ENCODE data around the gene LDHD. TPM values are rescaled to one million over a fixed set of nuclear protein-coding genes. Genes with fewer than 3 reads are reported as not detected.
"Not testable (repeated sequence)": the region's sequence is repeated elsewhere in the genome, so short reads cannot be mapped to it uniquely, and the experiment has no call there.

The LDHD gene
- total and polyA plus RNA-seq, 3 experiments from 2014 or later = 0.10 TPM; not detected in 2

DNA sequence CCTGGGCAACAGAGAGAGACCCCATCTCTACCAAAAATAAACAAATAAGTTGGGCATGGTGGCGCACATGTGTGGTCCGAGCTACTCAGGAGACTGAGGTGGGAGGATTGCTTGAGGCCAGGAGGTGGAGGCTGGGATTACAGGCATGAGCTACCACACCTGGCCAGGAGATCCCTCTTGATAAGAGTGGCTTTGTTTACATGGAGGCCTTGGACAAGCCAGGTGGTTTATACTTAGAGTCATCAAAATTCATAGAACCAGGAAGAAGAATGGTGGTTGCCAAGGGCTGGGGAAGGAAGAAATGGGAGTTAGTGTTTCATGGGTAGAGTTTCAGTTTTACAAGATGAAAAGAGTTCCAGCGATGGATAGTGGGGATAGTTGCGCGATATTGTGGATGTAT is 22.9 kb upstream of the LDHD start:
- Histone ChIP-seq H3K36me3 (ENCODE audit: insufficient read depth, low read length) (no peaks in the 10 kb centered on the region), H3K9me3 (ENCODE audit: low read length) (no peaks in the 10 kb centered on the region), H3K4me1 (ENCODE audit: insufficient read depth, low read length) (no peaks in the 10 kb centered on the region), H3K4me3 (ENCODE audit: low read length) (no peak overlapping the region), H3K27ac (ENCODE audit: low read depth, low read length) (no peak overlapping the region), H3K27me3 (ENCODE audit: insufficient read depth, low read length, poor library complexity, severe bottlenecking) (no peaks in the 10 kb centered on the region)
- ChIA-PET CTCF (interaction anchor here (1.3 kb wide), 1 partner anchor 28 kb away, joined by 4 read pairs; no protein-coding TSS in a partner anchor), POLR2A (no interaction called here)
- Mint-ChIP-seq H3K27me3 (peaks cover 10 to 15% of the 10 kb centered on the region in 2 donors), H3K4me3 (no peak overlapping the region), H3K27ac (no peak overlapping the region), H3K4me1 (peaks cover 4 to 7% (median 6%) of the 10 kb centered on the region in 3 donors), H3K36me3 (no peaks in the 10 kb centered on the region), H3K9me3 (no peaks in the 10 kb centered on the region)
- no peak for DNase-seq

DNA sequence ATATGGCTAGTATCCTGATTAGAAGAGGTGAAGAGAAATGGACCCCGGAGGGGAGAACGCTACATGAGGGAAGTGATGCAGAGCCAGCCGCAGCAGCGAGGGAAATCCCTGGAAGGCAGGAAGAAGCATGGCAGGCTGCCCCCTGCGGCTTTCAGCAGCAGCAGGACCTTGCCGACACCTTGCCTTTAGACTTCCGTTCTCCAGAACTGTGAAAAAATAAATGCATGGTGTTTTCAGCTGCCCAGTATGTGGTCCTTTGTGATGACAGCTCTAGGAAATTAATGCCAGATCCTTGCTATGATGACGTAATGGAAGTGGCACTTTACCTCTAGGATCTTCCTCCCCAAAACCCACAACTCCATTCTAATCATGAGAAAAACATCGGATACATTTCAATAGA is 22.1 kb upstream of the LDHD start:
- H3K9me3 Mint-ChIP-seq = no peaks in the 10 kb centered on the region
- H3K27me3 Mint-ChIP-seq = peaks cover 10 to 15% of the 10 kb centered on the region in 2 donors
- no peaks in the 10 kb centered on the region for H3K27me3 ChIP-seq (ENCODE audit: insufficient read depth, low read length, poor library complexity, severe bottlenecking)
- no peak overlapping the region for H3K4me3 ChIP-seq (ENCODE audit: low read length)
- no peaks in the 10 kb centered on the region for H3K9me3 ChIP-seq (ENCODE audit: low read length)
- ChIA-PET CTCF (interaction anchor here (1.3 kb wide), 1 partner anchor 27 kb away, joined by 4 read pairs; no protein-coding TSS in a partner anchor), POLR2A (no interaction called here)
- H3K4me1 Mint-ChIP-seq = peaks cover 4 to 7% (median 6%) of the 10 kb centered on the region in 3 donors
- DNase-seq = no peak
- H3K4me1 ChIP-seq (ENCODE audit: insufficient read depth, low read length) = no peaks in the 10 kb centered on the region
- H3K27ac ChIP-seq (ENCODE audit: low read depth, low read length) = no peak overlapping the region
- peak overlapping the region in 1 of 7 donors; percentile 59 for H3K4me3 Mint-ChIP-seq
- peak overlapping the region in 1 of 8 donors; percentile 30 for H3K27ac Mint-ChIP-seq
- H3K36me3 ChIP-seq (ENCODE audit: insufficient read depth, low read length) = no peaks in the 10 kb centered on the region
- no peaks in the 10 kb centered on the region for H3K36me3 Mint-ChIP-seq

DNA sequence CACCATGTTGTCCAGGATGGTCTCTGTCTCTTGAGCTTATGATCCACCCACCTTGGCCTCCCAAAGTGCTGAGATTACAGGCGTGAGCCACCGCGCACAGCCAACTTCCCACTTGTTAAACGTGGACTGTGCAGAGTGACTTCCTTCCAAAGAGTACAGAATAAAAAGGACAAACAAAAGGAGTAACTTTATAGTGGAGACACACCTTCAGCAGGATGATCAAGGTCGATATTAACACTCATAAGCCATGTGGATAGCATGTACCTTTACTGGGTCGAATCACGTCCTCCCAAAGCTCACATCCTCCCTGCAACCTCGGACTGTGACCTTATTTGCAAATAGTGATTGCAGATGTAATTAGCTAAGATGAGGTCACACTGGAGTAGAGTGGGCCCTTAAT is 21.7 kb upstream of the LDHD start:
- H3K36me3 Mint-ChIP-seq = no peaks in the 10 kb centered on the region
- CTCF ChIA-PET = interaction anchor here (1.3 kb wide), 1 partner anchor 27 kb away, joined by 4 read pairs; no protein-coding TSS in a partner anchor
- H3K27ac Mint-ChIP-seq = no peak overlapping the region
- no peak overlapping the region for H3K4me3 ChIP-seq (ENCODE audit: low read length)
- H3K9me3 ChIP-seq (ENCODE audit: low read length) = no peaks in the 10 kb centered on the region
- POLR2A ChIA-PET = no interaction called here
- H3K4me3 Mint-ChIP-seq = peak overlapping the region in 1 of 7 donors; percentile 59
- H3K4me1 Mint-ChIP-seq = peaks cover 4 to 7% (median 6%) of the 10 kb centered on the region in 3 donors
- DNase-seq = no peak
- peaks cover 11 to 17% of the 10 kb centered on the region in 2 donors for H3K27me3 Mint-ChIP-seq
- H3K9me3 Mint-ChIP-seq = no peaks in the 10 kb centered on the region
- no peak overlapping the region for H3K27ac ChIP-seq (ENCODE audit: low read depth, low read length)
- H3K4me1 ChIP-seq (ENCODE audit: insufficient read depth, low read length) = no peaks in the 10 kb centered on the region
- no peaks in the 10 kb centered on the region for H3K27me3 ChIP-seq (ENCODE audit: insufficient read depth, low read length, poor library complexity, severe bottlenecking)
- H3K36me3 ChIP-seq (ENCODE audit: insufficient read depth, low read length) = no peaks in the 10 kb centered on the region

DNA sequence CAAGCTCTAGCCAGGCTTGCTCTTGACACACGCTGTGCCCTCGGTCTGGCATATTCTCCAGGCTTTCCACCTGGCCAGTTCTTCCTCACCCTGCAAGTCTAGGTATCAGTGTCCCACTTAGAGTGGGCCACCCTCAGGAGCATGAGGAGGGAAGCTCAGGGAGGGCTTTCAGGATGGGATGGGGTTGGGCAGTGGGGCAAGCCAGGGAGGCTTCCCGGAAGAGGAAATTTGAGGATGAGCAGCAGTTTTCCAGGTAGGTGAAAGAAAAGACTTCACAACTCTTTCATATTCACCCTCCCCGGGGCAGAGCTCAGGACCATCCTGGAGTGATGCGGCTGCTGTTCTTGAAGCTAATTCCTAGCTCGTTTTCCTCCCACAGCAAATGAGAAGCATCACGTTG is 14.5 kb upstream of the LDHD start:
- H3K27me3 Mint-ChIP-seq = peaks cover 5 to 21% of the 10 kb centered on the region in 2 donors
- no peak overlapping the region for H3K27ac ChIP-seq (ENCODE audit: low read depth, low read length)
- H3K27me3 ChIP-seq (ENCODE audit: insufficient read depth, low read length, poor library complexity, severe bottlenecking) = no peaks in the 10 kb centered on the region
- H3K36me3 ChIP-seq (ENCODE audit: insufficient read depth, low read length) = no peaks in the 10 kb centered on the region
- H3K27ac Mint-ChIP-seq = peak overlapping the region in 1 of 8 donors; percentile 70
- H3K9me3 Mint-ChIP-seq = peaks cover 0 to 10% (median 7%) of the 10 kb centered on the region in 5 donors
- no peaks in the 10 kb centered on the region for H3K4me1 ChIP-seq (ENCODE audit: insufficient read depth, low read length)
- no peak overlapping the region for H3K4me3 Mint-ChIP-seq
- H3K9me3 ChIP-seq (ENCODE audit: low read length) = no peaks in the 10 kb centered on the region
- peaks cover 6 to 13% (median 8%) of the 10 kb centered on the region in 3 donors for H3K4me1 Mint-ChIP-seq
- no peak for DNase-seq
- POLR2A ChIA-PET = no interaction called here
- H3K4me3 ChIP-seq (ENCODE audit: low read length) = no peak overlapping the region
- H3K36me3 Mint-ChIP-seq = no peaks in the 10 kb centered on the region
- CTCF ChIA-PET = interaction anchor here (2.3 kb wide), 1 partner anchor 20 kb away, joined by 7 read pairs; no protein-coding TSS in a partner anchor

DNA sequence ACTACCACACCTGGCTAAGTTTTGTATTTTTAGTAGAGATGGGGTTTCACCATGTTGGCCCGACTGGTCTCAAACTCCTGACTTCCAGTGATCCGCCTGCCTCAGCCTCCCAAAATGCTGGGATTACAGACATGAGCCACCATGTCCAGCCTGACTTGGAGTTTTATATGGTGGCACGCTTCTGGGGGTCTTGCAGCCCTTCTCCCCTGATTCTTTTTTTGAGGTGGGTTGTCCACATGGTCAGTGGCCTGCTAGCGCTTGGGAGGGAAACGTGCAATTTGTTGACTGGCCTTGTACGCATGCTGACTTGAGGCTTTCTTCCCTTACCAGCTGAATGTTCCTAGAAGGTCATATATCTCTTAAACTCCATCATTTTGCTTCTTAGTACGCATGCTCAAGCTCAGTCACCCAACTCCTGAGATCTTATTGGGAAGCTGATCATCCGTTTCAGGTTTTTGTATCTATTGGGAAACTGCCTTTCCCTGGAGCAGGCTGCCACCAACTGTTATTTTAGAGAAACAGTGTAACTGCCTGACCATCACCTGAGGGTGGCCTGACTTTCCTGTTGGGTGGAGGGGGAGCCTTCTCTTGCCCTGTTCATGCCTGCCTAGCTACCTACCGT is 13.7 kb upstream of the LDHD start:
- Mint-ChIP-seq H3K4me1 (peaks cover 6 to 13% (median 8%) of the 10 kb centered on the region in 3 donors), H3K9me3 (peaks cover 0 to 10% (median 7%) of the 10 kb centered on the region in 5 donors), H3K4me3 (peak overlapping the region in 1 of 7 donors; percentile 40), H3K27me3 (peaks cover 5 to 17% of the 10 kb centered on the region in 2 donors), H3K27ac (peak overlapping the region in 3 of 8 donors; percentile 40 to 44 (median 42)), H3K36me3 (no peaks in the 10 kb centered on the region)
- H3K27ac ChIP-seq (ENCODE audit: low read depth, low read length) = no peak overlapping the region
- POLR2A ChIA-PET = no interaction called here
- no peaks in the 10 kb centered on the region for H3K9me3 ChIP-seq (ENCODE audit: low read length)
- no peak for DNase-seq
- H3K4me1 ChIP-seq (ENCODE audit: insufficient read depth, low read length) = no peaks in the 10 kb centered on the region
- CTCF ChIA-PET = interaction anchor here (2.3 kb wide), 1 partner anchor 19 kb away, joined by 7 read pairs; no protein-coding TSS in a partner anchor
- H3K4me3 ChIP-seq (ENCODE audit: low read length) = no peak overlapping the region
- H3K36me3 ChIP-seq (ENCODE audit: insufficient read depth, low read length) = no peaks in the 10 kb centered on the region
- no peaks in the 10 kb centered on the region for H3K27me3 ChIP-seq (ENCODE audit: insufficient read depth, low read length, poor library complexity, severe bottlenecking)

DNA sequence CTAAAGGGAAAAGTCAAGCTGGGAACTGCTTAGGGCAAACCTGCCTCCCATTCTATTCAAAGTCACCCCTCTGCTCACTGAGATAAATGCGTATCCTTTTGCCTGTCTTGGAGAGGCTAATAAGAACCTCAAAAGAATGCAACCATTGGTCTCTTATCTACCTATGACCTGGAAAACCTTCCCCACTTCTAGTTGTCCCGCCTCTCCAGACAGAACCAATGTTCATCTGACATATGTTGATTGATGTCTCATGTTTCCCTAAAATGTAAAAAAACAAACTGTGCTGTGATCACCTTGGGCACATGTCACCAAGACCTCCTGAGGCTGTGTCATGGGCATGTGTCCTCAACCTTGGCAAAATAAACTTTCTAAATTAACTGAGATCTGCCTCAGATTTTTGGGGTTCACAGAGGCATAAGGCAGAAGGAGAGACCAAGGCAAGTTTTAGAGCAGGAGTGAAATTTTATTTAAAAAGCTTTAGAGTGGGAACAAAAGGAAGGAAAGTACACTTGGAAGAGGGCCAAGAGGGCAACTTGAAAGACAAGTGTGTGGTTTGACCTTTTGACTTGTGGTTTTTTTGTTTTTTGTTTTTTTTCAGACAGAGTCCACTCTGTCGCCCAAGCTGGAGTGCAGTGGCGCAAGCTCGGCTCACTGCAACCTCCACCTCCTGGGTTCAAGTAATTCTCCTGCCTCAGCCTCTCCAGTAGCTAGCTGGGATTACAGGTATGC is 13.0 kb upstream of the LDHD start:
- H3K36me3 ChIP-seq (ENCODE audit: insufficient read depth, low read length); H3K27ac Mint-ChIP-seq; H3K27me3 ChIP-seq (ENCODE audit: insufficient read depth, low read length, poor library complexity, severe bottlenecking); H3K36me3 Mint-ChIP-seq; H3K27ac ChIP-seq (ENCODE audit: low read depth, low read length); POLR2A ChIA-PET; H3K4me3 Mint-ChIP-seq; H3K4me1 ChIP-seq (ENCODE audit: insufficient read depth, low read length); H3K4me3 ChIP-seq (ENCODE audit: low read length); H3K9me3 ChIP-seq (ENCODE audit: low read length); DNase-seq: not testable (repeated sequence)
- H3K4me1 Mint-ChIP-seq = peaks cover 6 to 13% (median 8%) of the 10 kb centered on the region in 3 donors
- peaks cover 0 to 10% (median 7%) of the 10 kb centered on the region in 5 donors for H3K9me3 Mint-ChIP-seq
- H3K27me3 Mint-ChIP-seq = peaks cover 5 to 19% of the 10 kb centered on the region in 2 donors
- CTCF ChIA-PET = interaction anchor here (2.3 kb wide), 1 partner anchor 18 kb away, joined by 7 read pairs; no protein-coding TSS in a partner anchor

DNA sequence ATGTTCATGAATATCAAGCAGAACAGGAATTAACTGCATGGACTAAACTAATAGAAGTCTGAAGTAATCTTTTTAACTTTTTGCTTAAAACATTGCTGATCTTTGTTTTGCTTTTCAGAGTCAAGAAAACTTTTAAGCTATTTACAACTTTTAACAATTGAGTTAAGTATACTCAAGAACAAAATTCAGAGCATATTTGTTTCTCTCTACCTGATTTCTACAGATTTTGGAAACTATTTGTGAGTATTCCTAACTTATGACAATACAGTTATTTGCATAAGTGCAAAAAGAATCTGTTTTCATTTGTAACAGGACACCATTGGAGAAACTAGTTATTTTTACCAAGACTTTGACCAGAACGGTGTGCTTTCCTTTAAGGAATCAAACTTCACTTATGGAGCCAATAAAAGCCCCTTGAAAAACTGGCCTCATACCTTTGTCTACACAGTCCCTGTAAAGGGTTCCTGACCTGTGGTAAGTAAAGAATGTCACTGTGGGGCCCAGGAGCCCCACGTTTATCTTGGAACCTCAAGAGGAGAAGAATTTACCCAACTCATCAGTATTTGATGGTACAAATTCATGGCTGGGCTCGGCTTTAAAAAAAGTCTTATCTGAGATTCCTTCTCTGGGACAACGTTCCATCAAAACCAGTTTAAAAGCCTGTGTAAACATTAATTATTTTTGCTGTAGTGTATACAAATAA is 11.3 kb upstream of the LDHD start:
- ChIA-PET POLR2A (no interaction called here), CTCF (no interaction called here)
- Histone ChIP-seq H3K36me3 (ENCODE audit: insufficient read depth, low read length) (no peaks in the 10 kb centered on the region), H3K27me3 (ENCODE audit: insufficient read depth, low read length, poor library complexity, severe bottlenecking) (no peaks in the 10 kb centered on the region), H3K4me3 (ENCODE audit: low read length) (no peak overlapping the region), H3K27ac (ENCODE audit: low read depth, low read length) (no peak overlapping the region), H3K4me1 (ENCODE audit: insufficient read depth, low read length) (no peaks in the 10 kb centered on the region), H3K9me3 (ENCODE audit: low read length) (no peaks in the 10 kb centered on the region)
- DNase-seq = no peak
- peaks cover 6 to 13% (median 8%) of the 10 kb centered on the region in 3 donors for H3K4me1 Mint-ChIP-seq
- no peak overlapping the region for H3K4me3 Mint-ChIP-seq
- peaks cover 0 to 10% (median 7%) of the 10 kb centered on the region in 5 donors for H3K9me3 Mint-ChIP-seq
- H3K27me3 Mint-ChIP-seq = peaks cover 3 to 15% of the 10 kb centered on the region in 2 donors
- H3K36me3 Mint-ChIP-seq = no peaks in the 10 kb centered on the region
- H3K27ac Mint-ChIP-seq = no peak overlapping the region
